GM21447 (cell line): ENCODE results near the gene PAN3.

Experiments used
- ATAC-seq: cut with Tn5 transposase; IDR thresholded peaks from one replicate; pipeline ENCODE4 v1.9.1; 2021; ENCODE audit not compliant: unreplicated experiment

PAN3 gene

GRCh38 chr13:28297341-28297740 lies 159.0 kb downstream of the PAN3 start:
- no peak for ATAC-seq

GRCh38 chr13:28299916-28300315 lies 161.6 kb downstream of the PAN3 start:
- no peak for ATAC-seq

- no peak for ATAC-seq
Observed at GRCh38 chr13:28301839-28302238, 163.5 kb downstream of the PAN3 start.

GRCh38 chr13:28306325-28306724 lies 168.0 kb downstream of the PAN3 start:
- no peak for ATAC-seq

GRCh38 chr13:28313579-28313978 lies 175.2 kb downstream of the PAN3 start:
- ATAC-seq: no peak

- no peak for ATAC-seq
Observed at GRCh38 chr13:28314879-28315278, 176.5 kb downstream of the PAN3 start.

GRCh38 chr13:28316129-28316528 lies 177.8 kb downstream of the PAN3 start:
- ATAC-seq: no peak

- ATAC-seq: no peak
Observed at GRCh38 chr13:28316836-28317235, 178.5 kb downstream of the PAN3 start.

GRCh38 chr13:28318496-28318895 lies 180.2 kb downstream of the PAN3 start:
- ATAC-seq: no peak

GRCh38 chr13:28319528-28319927 lies 181.2 kb downstream of the PAN3 start:
- no peak for ATAC-seq

GRCh38 chr13:28320209-28320608 lies 181.9 kb downstream of the PAN3 start:
- no peak for ATAC-seq

GRCh38 chr13:28320884-28321574 lies 182.7 kb downstream of the PAN3 start:
- no peak for ATAC-seq

GRCh38 chr13:28321756-28322155 lies 183.4 kb downstream of the PAN3 start:
- ATAC-seq: no peak

GRCh38 chr13:28322256-28322905 lies 184.0 kb downstream of the PAN3 start:
- no peak for ATAC-seq

- no peak for ATAC-seq
Observed at GRCh38 chr13:28324181-28324789, 185.9 kb downstream of the PAN3 start.

- no peak for ATAC-seq
Observed at GRCh38 chr13:28325022-28325421, 186.7 kb downstream of the PAN3 start.

- ATAC-seq: no peak
Observed at GRCh38 chr13:28326056-28326455, 187.7 kb downstream of the PAN3 start.

GRCh38 chr13:28327373-28328270 lies 189.3 kb downstream of the PAN3 start:
- no peak for ATAC-seq

GRCh38 chr13:28328271-28328607 lies 189.9 kb downstream of the PAN3 start:
- no peak for ATAC-seq

GRCh38 chr13:28329395-28330158 lies 191.2 kb downstream of the PAN3 start:
- no peak for ATAC-seq
